ENCODE results near the gene PCYT1A. TPM values are rescaled to one million over a fixed set of nuclear protein-coding genes. Genes with fewer than 3 reads are reported as not detected.
"Not testable (repeated sequence)": the region's sequence is repeated elsewhere in the genome, so short reads cannot be mapped to it uniquely, and the experiment has no call there.

PCYT1A gene
- total RNA-seq, 1 donor from 2014 or later = 33.9 TPM

DNA sequence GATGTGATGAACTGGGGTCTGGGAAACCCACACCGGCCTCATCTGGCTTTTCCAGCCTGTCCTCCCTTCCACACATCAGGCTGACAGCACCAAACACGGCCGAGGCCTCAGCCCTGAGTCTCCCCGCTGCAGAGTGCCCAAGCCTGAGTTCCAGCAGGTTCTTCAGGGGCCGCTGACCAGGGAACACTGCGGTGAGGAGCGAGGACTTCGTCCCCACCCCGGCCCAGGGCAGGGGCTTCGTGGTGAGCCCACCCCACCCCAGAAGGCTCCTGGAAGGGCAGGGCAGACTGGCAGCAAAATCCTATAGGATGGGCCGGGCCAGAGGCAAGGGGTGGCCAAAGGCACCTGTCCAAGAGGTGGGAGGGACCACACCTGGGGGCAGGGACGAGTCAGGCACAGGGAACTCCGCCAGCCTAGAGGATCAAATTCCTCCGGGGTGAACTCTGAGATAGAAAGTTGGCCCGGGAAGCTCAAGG is 71.4 kb downstream of the PCYT1A start, which contains the start of gene SLC51A:
Gene SLC51A (plus strand): TSS at position 446 of the 476 bp plus-strand sequence. CDS start 179 bp downstream, outside the sequence.
- no peak within 1 kb of the TSS for H3K4me3 Mint-ChIP-seq (ENCODE audit: low read depth)
- H3K27me3 Mint-ChIP-seq = peaks cover 15% of the 10 kb centered on the region
- no peaks in the 10 kb centered on the region for H3K9me3 Mint-ChIP-seq (ENCODE audit: low read depth)
- H3K4me1 Mint-ChIP-seq (ENCODE audit: low read depth) = no peaks in the 10 kb centered on the region
- TF ChIP-seq, protein P1, sequence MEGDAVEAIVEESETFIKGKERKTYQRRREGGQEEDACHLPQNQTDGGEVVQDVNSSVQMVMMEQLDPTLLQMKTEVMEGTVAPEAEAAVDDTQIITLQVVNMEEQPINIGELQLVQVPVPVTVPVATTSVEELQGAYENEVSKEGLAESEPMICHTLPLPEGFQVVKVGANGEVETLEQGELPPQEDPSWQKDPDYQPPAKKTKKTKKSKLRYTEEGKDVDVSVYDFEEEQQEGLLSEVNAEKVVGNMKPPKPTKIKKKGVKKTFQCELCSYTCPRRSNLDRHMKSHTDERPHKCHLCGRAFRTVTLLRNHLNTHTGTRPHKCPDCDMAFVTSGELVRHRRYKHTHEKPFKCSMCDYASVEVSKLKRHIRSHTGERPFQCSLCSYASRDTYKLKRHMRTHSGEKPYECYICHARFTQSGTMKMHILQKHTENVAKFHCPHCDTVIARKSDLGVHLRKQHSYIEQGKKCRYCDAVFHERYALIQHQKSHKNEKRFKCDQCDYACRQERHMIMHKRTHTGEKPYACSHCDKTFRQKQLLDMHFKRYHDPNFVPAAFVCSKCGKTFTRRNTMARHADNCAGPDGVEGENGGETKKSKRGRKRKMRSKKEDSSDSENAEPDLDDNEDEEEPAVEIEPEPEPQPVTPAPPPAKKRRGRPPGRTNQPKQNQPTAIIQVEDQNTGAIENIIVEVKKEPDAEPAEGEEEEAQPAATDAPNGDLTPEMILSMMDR (IDR thresholded peaks at IDR 0.05; ENCODE audit: unreplicated experiment) = no peak
- H3K27ac Mint-ChIP-seq = no peak within 1 kb of the TSS
- DNase-seq (ENCODE audit: low spot score, unreplicated experiment) = no peak
- H3K36me3 Mint-ChIP-seq (ENCODE audit: insufficient read depth) = no peaks in the 10 kb centered on the region

DNA sequence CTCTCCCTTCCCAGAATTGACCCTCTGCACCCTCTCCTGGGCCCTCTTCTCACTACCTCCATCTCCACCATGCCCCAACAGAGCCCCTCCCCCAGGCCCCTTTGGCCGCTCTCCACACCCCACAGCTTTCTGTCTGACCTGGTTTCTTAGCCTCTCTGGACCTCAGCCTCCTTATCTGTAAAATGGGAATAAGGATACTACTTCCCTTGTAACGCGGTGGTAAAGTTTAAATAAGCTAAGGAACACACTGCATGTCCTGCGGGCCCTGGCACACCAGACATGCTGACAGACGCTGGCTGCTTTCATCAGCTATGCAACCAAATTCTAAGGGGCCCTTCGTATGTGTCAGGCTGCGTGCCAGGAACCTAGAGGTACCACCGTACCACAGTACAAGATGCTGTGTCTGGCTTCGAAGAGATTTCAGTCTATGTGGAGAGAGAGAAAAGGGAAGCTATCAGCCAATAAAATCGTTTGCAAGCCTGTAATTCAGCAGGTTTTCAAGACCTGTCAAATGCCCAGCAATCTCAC is 72.0 kb downstream of the PCYT1A start:
- peaks cover 21% of the 10 kb centered on the region for H3K27me3 Mint-ChIP-seq
- DNase-seq (ENCODE audit: low spot score, unreplicated experiment) = no peak
- H3K27ac Mint-ChIP-seq = no peak overlapping the region
- H3K9me3 Mint-ChIP-seq (ENCODE audit: low read depth) = no peaks in the 10 kb centered on the region
- TF ChIP-seq, protein P1 (IDR thresholded peaks at IDR 0.05; ENCODE audit: unreplicated experiment) = no peak
- no peaks in the 10 kb centered on the region for H3K36me3 Mint-ChIP-seq (ENCODE audit: insufficient read depth)
- H3K4me3 Mint-ChIP-seq (ENCODE audit: low read depth) = no peak overlapping the region
- H3K4me1 Mint-ChIP-seq (ENCODE audit: low read depth) = no peaks in the 10 kb centered on the region

- no peaks in the 10 kb centered on the region for H3K4me1 Mint-ChIP-seq (ENCODE audit: low read depth)
- no peaks in the 10 kb centered on the region for H3K36me3 Mint-ChIP-seq (ENCODE audit: insufficient read depth)
- no peaks in the 10 kb centered on the region for H3K9me3 Mint-ChIP-seq (ENCODE audit: low read depth)
- H3K27ac Mint-ChIP-seq = no peak overlapping the region
- TF ChIP-seq, protein P1 (IDR thresholded peaks at IDR 0.05; ENCODE audit: unreplicated experiment) = no peak
- no peak overlapping the region for H3K4me3 Mint-ChIP-seq (ENCODE audit: low read depth)
- H3K27me3 Mint-ChIP-seq = peaks cover 27% of the 10 kb centered on the region
- no peak for DNase-seq (ENCODE audit: low spot score, unreplicated experiment)
Observed at GRCh38 chr3:196214783-196215441, 72.6 kb downstream of the PCYT1A start.

DNA sequence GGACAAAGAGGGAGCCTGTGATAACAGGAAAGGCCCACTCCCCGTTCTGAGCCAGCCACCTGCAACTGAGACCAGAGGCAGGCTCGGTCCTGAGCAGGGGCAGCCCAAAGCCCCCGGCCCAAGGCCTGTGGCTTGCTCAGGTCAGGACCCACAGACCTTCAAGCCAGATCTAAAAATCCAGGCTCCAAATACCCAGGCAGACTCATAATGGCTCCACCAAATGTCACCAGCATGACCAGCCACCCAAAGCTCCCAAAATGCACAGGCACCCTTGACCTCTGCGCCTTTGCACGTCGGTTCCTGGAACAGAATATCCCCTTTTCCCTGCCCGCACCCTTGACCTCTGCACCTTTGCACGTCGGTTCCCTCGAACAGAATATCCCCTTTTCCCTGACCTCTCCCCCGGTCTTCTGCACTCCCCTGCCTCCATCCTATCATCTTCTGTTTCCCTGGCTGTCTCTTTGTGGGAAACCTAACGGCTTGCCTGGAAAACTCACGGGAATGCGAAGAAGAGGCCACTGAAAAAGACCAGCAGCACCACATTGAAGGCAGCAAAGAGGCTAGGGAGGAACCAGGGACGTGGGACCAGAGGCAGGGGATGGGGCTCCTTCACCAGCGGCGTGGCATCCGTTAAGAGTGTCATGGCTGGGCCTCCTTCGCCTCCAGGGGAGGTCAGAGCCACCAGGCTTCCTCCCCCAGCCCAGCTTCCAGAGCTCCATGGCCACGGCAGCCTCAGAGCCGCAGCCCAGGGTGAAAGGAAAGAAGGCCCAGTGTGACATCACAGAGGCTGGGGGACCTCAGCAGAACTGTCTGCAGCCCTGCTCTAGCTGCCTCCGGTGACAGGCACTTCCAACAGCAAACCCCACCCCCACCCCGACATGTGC is 76.6 kb downstream of the PCYT1A start, which contains the start of gene ZDHHC19:
Gene ZDHHC19 (minus strand): TSS at position 728 of the 884 bp plus-strand sequence. CDS start 85 bp downstream, at position 643.
- peak within 1 kb of the TSS; percentile 46 for H3K27ac Mint-ChIP-seq
- no peaks in the 10 kb centered on the region for H3K9me3 Mint-ChIP-seq (ENCODE audit: low read depth)
- DNase-seq (ENCODE audit: low spot score, unreplicated experiment) = no peak
- no peak within 1 kb of the TSS for H3K4me3 Mint-ChIP-seq (ENCODE audit: low read depth)
- TF ChIP-seq, protein P1 (IDR thresholded peaks at IDR 0.05; ENCODE audit: unreplicated experiment) = no peak
- peaks cover 33% of the 10 kb centered on the region for H3K27me3 Mint-ChIP-seq
- no peaks in the 10 kb centered on the region for H3K4me1 Mint-ChIP-seq (ENCODE audit: low read depth)
- no peaks in the 10 kb centered on the region for H3K36me3 Mint-ChIP-seq (ENCODE audit: insufficient read depth)

GRCh38 chr3:196209944-196210672 is 77.4 kb downstream of the PCYT1A start:
- H3K27ac Mint-ChIP-seq = peak overlapping the region; percentile 46
- H3K27me3 Mint-ChIP-seq = peaks cover 33% of the 10 kb centered on the region
- not testable (repeated sequence) for H3K4me1 Mint-ChIP-seq (ENCODE audit: low read depth); H3K9me3 Mint-ChIP-seq (ENCODE audit: low read depth); DNase-seq (ENCODE audit: low spot score, unreplicated experiment); H3K36me3 Mint-ChIP-seq (ENCODE audit: insufficient read depth); H3K4me3 Mint-ChIP-seq (ENCODE audit: low read depth)
